ENCODE measurements around the gene OXNAD1.

Gene OXNAD1

GRCh38 chr3:16336825-16337224 is 71.8 kb downstream of the OXNAD1 start:
- Mint-ChIP-seq H3K36me3 (ENCODE audit: low read depth) (peaks cover 59% of the 10 kb centered on the region), H3K4me3 (no peak overlapping the region), H3K27ac (no peak overlapping the region), H3K9me3 (peaks cover 31% of the 10 kb centered on the region), H3K4me1 (peaks cover 25% of the 10 kb centered on the region), H3K27me3 (ENCODE audit: low read depth, poor library complexity) (no peaks in the 10 kb centered on the region)
- TF ChIP-seq, protein P1, sequence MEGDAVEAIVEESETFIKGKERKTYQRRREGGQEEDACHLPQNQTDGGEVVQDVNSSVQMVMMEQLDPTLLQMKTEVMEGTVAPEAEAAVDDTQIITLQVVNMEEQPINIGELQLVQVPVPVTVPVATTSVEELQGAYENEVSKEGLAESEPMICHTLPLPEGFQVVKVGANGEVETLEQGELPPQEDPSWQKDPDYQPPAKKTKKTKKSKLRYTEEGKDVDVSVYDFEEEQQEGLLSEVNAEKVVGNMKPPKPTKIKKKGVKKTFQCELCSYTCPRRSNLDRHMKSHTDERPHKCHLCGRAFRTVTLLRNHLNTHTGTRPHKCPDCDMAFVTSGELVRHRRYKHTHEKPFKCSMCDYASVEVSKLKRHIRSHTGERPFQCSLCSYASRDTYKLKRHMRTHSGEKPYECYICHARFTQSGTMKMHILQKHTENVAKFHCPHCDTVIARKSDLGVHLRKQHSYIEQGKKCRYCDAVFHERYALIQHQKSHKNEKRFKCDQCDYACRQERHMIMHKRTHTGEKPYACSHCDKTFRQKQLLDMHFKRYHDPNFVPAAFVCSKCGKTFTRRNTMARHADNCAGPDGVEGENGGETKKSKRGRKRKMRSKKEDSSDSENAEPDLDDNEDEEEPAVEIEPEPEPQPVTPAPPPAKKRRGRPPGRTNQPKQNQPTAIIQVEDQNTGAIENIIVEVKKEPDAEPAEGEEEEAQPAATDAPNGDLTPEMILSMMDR (IDR thresholded peaks at IDR 0.05), result no peak
- no peak for DNase-seq

DNA sequence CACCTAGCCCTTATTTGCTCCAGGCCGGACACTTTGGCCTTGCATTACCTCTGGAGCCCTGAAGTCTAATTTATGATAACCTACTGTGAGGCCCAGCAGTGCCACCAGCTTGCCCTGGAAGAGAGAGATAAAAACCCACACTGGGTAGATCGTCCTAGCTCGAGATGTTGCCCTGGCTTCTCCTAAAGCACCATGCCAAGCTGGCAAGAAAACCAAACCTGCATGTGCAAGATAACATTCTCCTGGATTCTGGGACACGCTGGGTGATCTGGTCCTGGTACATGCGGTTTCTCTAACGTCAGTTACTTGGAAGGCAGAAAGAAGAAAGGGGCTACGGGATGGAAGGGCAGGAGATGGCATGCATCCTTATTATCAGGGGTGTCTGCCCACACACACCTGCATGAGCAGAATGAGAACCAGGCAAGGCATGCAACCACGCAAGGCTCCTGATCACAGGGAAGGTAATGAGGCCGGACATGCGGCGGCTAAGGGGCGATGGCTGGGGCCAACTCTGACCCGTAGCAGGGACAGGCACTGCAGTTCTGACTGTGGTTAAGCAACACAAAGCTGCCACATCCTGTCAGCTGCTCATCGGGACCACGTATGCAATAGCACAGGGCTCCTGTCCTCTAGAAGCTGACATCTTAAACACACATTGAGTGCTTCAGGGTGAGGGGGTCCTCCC is 73.0 kb downstream of the OXNAD1 start:
- H3K4me3 Mint-ChIP-seq, result no peak overlapping the region
- H3K27ac Mint-ChIP-seq, result no peak overlapping the region
- DNase-seq, result no peak
- H3K36me3 Mint-ChIP-seq (ENCODE audit: low read depth), result peaks cover 50% of the 10 kb centered on the region
- TF ChIP-seq, protein P1 (IDR thresholded peaks at IDR 0.05), result no peak
- peaks cover 19% of the 10 kb centered on the region for H3K9me3 Mint-ChIP-seq
- H3K4me1 Mint-ChIP-seq, result peaks cover 21% of the 10 kb centered on the region
- H3K27me3 Mint-ChIP-seq (ENCODE audit: low read depth, poor library complexity), result no peaks in the 10 kb centered on the region

- Mint-ChIP-seq H3K4me3 (no peak overlapping the region), H3K36me3 (ENCODE audit: low read depth) (peaks cover 50% of the 10 kb centered on the region), H3K27ac (no peak overlapping the region), H3K27me3 (ENCODE audit: low read depth, poor library complexity) (no peaks in the 10 kb centered on the region), H3K4me1 (peaks cover 21% of the 10 kb centered on the region), H3K9me3 (peaks cover 13% of the 10 kb centered on the region)
- TF ChIP-seq, protein P1 (IDR thresholded peaks at IDR 0.05), result no peak
- DNase-seq, result no peak
Observed at GRCh38 chr3:16338999-16339398, 74.0 kb downstream of the OXNAD1 start.

DNA sequence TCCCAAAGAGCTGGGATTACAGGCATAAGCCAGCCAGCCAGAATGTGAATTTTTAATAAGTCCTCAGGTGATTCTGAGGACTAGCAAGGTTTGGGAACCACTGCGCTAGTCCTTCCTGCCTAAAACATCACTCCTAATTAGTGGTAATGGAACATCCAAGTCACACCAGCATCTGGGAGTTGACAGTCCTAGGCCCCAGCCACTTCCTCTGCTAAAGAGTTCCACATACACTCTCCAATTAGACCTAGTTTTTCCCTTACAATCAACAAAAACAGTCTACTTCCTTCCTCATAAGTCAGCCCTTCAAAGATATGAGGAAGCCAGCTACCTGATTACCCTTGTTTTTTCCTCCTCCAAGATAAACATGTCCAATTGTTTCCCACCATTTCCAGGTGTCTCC is 78.1 kb downstream of the OXNAD1 start:
- H3K36me3 Mint-ChIP-seq (ENCODE audit: low read depth), result peaks cover 64% of the 10 kb centered on the region
- no peak overlapping the region for H3K27ac Mint-ChIP-seq
- no peak for DNase-seq
- no peak overlapping the region for H3K4me3 Mint-ChIP-seq
- no peaks in the 10 kb centered on the region for H3K9me3 Mint-ChIP-seq
- peaks cover 8% of the 10 kb centered on the region for H3K4me1 Mint-ChIP-seq
- TF ChIP-seq, protein P1 (IDR thresholded peaks at IDR 0.05), result no peak
- H3K27me3 Mint-ChIP-seq (ENCODE audit: low read depth, poor library complexity), result no peaks in the 10 kb centered on the region

DNA sequence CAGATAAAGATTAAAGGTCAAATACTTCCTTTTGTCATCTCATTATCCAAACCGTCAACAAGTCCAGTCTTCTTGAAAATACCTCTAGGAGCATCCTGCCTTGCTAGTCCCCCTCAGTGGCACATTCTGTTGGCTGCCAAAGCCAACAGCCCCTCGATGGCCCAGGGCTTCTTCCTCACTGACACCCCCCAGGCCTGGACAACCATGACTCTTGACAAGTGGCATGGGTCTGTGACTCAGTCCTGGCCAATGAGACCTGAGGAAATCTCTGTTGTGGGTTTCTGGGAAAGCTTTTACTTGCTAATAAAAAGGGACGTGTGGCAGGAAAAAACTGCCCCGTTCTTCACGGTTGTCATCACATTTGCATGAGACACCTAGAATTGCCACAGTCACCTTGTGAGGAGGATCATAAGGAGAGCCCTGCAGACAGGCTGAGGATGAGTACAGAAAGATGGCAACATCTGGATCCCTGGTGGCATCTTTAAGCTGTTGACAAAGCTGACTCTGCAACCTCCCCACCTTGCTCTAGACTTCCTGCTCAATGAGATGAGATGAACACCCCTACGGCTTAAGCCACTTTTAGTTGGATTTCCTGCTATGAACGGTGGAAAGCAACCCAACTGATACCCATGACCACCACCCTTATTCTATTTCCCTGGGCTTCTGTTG is 81.5 kb downstream of the OXNAD1 start:
- Mint-ChIP-seq H3K9me3 (no peaks in the 10 kb centered on the region), H3K36me3 (ENCODE audit: low read depth) (peaks cover 72% of the 10 kb centered on the region), H3K27me3 (ENCODE audit: low read depth, poor library complexity) (no peaks in the 10 kb centered on the region), H3K4me1 (no peaks in the 10 kb centered on the region), H3K27ac (no peak overlapping the region), H3K4me3 (no peak overlapping the region)
- no peak for DNase-seq
- TF ChIP-seq, protein P1 (IDR thresholded peaks at IDR 0.05), result no peak

DNA sequence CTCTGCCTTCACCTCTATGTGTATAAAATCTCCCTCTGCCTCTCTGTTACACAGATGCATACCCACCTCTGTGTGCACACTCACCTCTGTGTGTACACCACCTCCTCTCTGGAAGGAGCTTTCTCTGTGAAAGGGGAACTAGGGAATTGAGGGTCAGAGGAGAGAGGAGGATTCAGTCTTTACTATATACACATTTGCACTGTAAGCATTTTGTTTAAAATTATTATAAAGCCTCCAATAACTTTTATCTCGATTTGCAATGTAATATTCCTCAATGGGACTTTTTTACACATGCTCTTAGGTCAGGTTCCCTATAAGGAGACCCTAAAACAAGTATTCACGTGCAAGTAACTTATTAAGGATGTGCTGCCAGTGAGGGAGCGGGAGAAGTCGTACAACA is 82.5 kb downstream of the OXNAD1 start:
- Mint-ChIP-seq H3K9me3 (no peaks in the 10 kb centered on the region), H3K27ac (peak overlapping the region; percentile 47), H3K27me3 (ENCODE audit: low read depth, poor library complexity) (no peaks in the 10 kb centered on the region), H3K4me3 (no peak overlapping the region), H3K4me1 (peaks cover under 1% of the 10 kb centered on the region), H3K36me3 (ENCODE audit: low read depth) (peaks cover 72% of the 10 kb centered on the region)
- no peak for DNase-seq
- TF ChIP-seq, protein P1 (IDR thresholded peaks at IDR 0.05), result no peak

All from nephron progenitor cell (in vitro differentiated cells).